ENCODE results near the gene JTB.

DNA sequence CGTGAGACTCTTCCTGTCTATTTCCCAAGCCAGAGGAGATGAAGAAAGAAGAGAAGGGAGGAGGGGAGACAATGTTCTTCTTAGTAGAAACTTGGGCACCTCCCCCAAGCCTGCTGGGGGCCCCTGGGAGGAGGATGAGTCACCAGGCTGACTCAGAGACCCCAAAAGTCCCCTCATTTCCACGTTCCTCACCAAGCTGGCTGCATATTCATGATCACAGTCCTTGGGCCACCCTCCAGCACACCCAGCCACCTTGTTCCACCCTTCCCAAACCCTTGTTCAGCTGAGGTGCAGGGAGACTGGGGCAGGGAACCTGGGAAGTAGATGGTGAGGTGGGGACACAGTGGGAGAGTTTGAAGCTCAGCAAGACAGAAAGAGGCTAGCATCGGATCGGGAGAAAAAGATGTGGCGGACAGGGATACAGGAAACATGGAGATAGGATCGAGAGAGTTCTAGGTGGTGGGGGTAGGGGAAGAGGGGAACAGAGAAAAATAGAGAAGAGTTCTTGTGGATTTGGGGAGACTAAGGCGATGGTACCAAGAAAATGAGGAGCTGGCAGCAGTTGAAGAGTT, 8.0 kb upstream of the JTB start:
- TF ChIP-seq, protein P1, sequence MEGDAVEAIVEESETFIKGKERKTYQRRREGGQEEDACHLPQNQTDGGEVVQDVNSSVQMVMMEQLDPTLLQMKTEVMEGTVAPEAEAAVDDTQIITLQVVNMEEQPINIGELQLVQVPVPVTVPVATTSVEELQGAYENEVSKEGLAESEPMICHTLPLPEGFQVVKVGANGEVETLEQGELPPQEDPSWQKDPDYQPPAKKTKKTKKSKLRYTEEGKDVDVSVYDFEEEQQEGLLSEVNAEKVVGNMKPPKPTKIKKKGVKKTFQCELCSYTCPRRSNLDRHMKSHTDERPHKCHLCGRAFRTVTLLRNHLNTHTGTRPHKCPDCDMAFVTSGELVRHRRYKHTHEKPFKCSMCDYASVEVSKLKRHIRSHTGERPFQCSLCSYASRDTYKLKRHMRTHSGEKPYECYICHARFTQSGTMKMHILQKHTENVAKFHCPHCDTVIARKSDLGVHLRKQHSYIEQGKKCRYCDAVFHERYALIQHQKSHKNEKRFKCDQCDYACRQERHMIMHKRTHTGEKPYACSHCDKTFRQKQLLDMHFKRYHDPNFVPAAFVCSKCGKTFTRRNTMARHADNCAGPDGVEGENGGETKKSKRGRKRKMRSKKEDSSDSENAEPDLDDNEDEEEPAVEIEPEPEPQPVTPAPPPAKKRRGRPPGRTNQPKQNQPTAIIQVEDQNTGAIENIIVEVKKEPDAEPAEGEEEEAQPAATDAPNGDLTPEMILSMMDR (conservative IDR thresholded peaks at IDR 0.05; ENCODE audit: low read depth, low read length) = no peak
- TF ChIP-seq EZH2 (IDR thresholded peaks at IDR 0.05; ENCODE audit: borderline replicate concordance, low read depth, low read length, poor library complexity, severe bottlenecking) = no peak

All from A673 (cell line).